H1 (cell line): ENCODE measurements around the gene KSR2. TPM values are rescaled to one million over a fixed set of nuclear protein-coding genes. Genes with fewer than 3 reads are reported as not detected.

ENCODE experiments used
- CREB1 ChIP-seq: IDR thresholded peaks from 2 replicates; pipeline ENCODE4 v1.6.1; 2012; ENCODE audit warnings: inconsistent platforms
- CTBP2 ChIP-seq: IDR thresholded peaks from 2 replicates; pipeline ENCODE4 v1.7.0; 2011; ENCODE audit warnings: borderline replicate concordance, mild to moderate bottlenecking, moderate library complexity, mixed read lengths, low read length; ENCODE audit not compliant: insufficient read depth, insufficient read length
- EGR1 ChIP-seq: IDR thresholded peaks from 2 replicates; pipeline ENCODE4 v1.6.1; 2011; ENCODE audit warnings: low read depth, low read length, borderline replicate concordance
- GABPA ChIP-seq: IDR thresholded peaks from 2 replicates; pipeline ENCODE4 v1.6.1; 2011; ENCODE audit warnings: mild to moderate bottlenecking, low read length, moderate library complexity, borderline replicate concordance; ENCODE audit not compliant: insufficient read depth
- RNF2 ChIP-seq: fragments of 200-900, 300-1000 bp; sonication (generic); IDR thresholded peaks from 2 replicates; pipeline ENCODE4 v1.7.1; 2016; ENCODE audit warnings: borderline replicate concordance, low read depth, mild to moderate bottlenecking, antibody characterized with exemption, low read length; ENCODE audit not compliant: poor library complexity, severe bottlenecking; ENCODE audit errors: missing control alignments
- RXRA ChIP-seq: IDR thresholded peaks from 2 replicates; pipeline ENCODE4 v1.6.1; 2011; ENCODE audit warnings: low read depth, mild to moderate bottlenecking, low read length, moderate library complexity; ENCODE audit not compliant: insufficient read depth
- SIN3A ChIP-seq, 2 experiments: IDR thresholded peaks in 1 of 2; conservative IDR thresholded peaks in 1 of 2; 2 replicates each; pipeline ENCODE4 v1.6.1; 2011 to 2012; ENCODE audit warnings: low read length in 2 of 2, improper control_type of control experiment in 1 of 2, low read depth in 1 of 2, mild to moderate bottlenecking in 1 of 2
- TEAD4 ChIP-seq: IDR thresholded peaks from 2 replicates; pipeline ENCODE4 v1.6.1; 2012; ENCODE audit warnings: low read depth, low read length, inconsistent platforms, mixed read lengths
- polyA plus RNA-seq, 7 experiments: library from polyadenylated mRNA; depleted of rRNA in 3 of 7; stranded (reverse) in 5 of 7; unstranded in 2 of 7; fragments of >200 nt in 5 of 7; fragments of 200-250 nt in 2 of 7; gene quantifications; 1 replicate in 5 of 7; 2 replicates in 1 of 7; 4 replicates in 1 of 7; pipeline versions ENCODE4 v1.2.1 to v1.2.3, GENCODE V29; 2011 to 2013; ENCODE audit warnings: missing spikeins in 2 of 7, mixed read lengths in 2 of 7
- total RNA-seq: library from RNA; stranded (reverse); fragmentation: NEBNext Ultra II Directional; extraction: Animal tissue kit (Norgen Biotek cat#: 25700); gene quantifications from 2 replicates; pipeline ENCODE4 v1.2.1, GENCODE V29; 2021
- TF ChIP-seq, protein P1 (sequence below): fragments of 300-600 bp; sonication (generic); IDR thresholded peaks from 2 replicates; pipeline ENCODE4 v1.7.1; 2012; ENCODE audit warnings: low read length, moderate library complexity, mild to moderate bottlenecking, inconsistent platforms; ENCODE audit not compliant: insufficient replicate concordance
- TF ChIP-seq, protein P2 (sequence below): IDR thresholded peaks from 2 replicates; pipeline ENCODE4 v1.6.1; 2012; ENCODE audit warnings: inconsistent platforms

KSR2 gene
- total and polyA plus RNA-seq, 2 of the 8 experiments (the other 6 are each of a cell fraction or from before 2014, with no cell fraction given): 0.74 to 2.2 TPM

DNA sequence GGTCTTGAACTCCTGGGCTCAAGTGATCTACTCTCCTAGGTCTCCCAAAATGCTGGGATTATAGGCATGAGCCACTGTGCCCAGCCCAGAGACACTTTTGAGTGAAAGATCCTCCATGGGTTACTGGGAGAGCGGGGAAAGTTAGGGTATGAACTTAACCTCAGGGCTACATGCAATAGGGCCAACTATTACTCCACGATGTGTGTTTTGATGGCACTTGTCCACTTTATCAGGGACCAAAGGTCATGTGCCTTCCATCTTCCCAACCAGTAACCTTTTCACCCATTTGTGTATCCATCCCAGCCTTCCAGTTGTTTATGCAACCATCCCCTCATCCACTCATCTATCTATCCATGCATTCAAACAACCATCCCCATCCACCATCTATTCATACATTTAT lies 546.8 kb downstream of the KSR2 start (continued):
- TF ChIP-seq, protein P1, sequence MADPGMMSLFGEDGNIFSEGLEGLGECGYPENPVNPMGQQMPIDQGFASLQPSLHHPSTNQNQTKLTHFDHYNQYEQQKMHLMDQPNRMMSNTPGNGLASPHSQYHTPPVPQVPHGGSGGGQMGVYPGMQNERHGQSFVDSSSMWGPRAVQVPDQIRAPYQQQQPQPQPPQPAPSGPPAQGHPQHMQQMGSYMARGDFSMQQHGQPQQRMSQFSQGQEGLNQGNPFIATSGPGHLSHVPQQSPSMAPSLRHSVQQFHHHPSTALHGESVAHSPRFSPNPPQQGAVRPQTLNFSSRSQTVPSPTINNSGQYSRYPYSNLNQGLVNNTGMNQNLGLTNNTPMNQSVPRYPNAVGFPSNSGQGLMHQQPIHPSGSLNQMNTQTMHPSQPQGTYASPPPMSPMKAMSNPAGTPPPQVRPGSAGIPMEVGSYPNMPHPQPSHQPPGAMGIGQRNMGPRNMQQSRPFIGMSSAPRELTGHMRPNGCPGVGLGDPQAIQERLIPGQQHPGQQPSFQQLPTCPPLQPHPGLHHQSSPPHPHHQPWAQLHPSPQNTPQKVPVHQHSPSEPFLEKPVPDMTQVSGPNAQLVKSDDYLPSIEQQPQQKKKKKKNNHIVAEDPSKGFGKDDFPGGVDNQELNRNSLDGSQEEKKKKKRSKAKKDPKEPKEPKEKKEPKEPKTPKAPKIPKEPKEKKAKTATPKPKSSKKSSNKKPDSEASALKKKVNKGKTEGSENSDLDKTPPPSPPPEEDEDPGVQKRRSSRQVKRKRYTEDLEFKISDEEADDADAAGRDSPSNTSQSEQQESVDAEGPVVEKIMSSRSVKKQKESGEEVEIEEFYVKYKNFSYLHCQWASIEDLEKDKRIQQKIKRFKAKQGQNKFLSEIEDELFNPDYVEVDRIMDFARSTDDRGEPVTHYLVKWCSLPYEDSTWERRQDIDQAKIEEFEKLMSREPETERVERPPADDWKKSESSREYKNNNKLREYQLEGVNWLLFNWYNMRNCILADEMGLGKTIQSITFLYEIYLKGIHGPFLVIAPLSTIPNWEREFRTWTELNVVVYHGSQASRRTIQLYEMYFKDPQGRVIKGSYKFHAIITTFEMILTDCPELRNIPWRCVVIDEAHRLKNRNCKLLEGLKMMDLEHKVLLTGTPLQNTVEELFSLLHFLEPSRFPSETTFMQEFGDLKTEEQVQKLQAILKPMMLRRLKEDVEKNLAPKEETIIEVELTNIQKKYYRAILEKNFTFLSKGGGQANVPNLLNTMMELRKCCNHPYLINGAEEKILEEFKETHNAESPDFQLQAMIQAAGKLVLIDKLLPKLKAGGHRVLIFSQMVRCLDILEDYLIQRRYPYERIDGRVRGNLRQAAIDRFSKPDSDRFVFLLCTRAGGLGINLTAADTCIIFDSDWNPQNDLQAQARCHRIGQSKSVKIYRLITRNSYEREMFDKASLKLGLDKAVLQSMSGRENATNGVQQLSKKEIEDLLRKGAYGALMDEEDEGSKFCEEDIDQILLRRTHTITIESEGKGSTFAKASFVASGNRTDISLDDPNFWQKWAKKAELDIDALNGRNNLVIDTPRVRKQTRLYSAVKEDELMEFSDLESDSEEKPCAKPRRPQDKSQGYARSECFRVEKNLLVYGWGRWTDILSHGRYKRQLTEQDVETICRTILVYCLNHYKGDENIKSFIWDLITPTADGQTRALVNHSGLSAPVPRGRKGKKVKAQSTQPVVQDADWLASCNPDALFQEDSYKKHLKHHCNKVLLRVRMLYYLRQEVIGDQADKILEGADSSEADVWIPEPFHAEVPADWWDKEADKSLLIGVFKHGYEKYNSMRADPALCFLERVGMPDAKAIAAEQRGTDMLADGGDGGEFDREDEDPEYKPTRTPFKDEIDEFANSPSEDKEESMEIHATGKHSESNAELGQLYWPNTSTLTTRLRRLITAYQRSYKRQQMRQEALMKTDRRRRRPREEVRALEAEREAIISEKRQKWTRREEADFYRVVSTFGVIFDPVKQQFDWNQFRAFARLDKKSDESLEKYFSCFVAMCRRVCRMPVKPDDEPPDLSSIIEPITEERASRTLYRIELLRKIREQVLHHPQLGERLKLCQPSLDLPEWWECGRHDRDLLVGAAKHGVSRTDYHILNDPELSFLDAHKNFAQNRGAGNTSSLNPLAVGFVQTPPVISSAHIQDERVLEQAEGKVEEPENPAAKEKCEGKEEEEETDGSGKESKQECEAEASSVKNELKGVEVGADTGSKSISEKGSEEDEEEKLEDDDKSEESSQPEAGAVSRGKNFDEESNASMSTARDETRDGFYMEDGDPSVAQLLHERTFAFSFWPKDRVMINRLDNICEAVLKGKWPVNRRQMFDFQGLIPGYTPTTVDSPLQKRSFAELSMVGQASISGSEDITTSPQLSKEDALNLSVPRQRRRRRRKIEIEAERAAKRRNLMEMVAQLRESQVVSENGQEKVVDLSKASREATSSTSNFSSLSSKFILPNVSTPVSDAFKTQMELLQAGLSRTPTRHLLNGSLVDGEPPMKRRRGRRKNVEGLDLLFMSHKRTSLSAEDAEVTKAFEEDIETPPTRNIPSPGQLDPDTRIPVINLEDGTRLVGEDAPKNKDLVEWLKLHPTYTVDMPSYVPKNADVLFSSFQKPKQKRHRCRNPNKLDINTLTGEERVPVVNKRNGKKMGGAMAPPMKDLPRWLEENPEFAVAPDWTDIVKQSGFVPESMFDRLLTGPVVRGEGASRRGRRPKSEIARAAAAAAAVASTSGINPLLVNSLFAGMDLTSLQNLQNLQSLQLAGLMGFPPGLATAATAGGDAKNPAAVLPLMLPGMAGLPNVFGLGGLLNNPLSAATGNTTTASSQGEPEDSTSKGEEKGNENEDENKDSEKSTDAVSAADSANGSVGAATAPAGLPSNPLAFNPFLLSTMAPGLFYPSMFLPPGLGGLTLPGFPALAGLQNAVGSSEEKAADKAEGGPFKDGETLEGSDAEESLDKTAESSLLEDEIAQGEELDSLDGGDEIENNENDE: no peak
- TF ChIP-seq RXRA (no peak), RNF2 (no peak), CTBP2 (no peak), CREB1 (no peak), SIN3A (conservative IDR thresholded peaks at IDR 0.05 in 1 of 2, IDR thresholded peaks at IDR 0.05 in 1 of 2; ENCODE audit: low read depth in 1 of 2, low read length in 2 of 2) (no peak), TEAD4 (no peak), GABPA (no peak), EGR1 (no peak)
- TF ChIP-seq, protein P2, sequence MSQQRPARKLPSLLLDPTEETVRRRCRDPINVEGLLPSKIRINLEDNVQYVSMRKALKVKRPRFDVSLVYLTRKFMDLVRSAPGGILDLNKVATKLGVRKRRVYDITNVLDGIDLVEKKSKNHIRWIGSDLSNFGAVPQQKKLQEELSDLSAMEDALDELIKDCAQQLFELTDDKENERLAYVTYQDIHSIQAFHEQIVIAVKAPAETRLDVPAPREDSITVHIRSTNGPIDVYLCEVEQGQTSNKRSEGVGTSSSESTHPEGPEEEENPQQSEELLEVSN: no peak
